ENCODE data around the gene S100A3. TPM values are rescaled to one million over a fixed set of nuclear protein-coding genes. Genes with fewer than 3 reads are reported as not detected.

S100A3 gene
- polyA plus RNA-seq, 2 of the 4 experiments (the other 2 are of a cell fraction), result 25.0 to 74.0 TPM

- Histone ChIP-seq H3K27ac (no peak overlapping the region), H3K4me2 (no peak overlapping the region), H3K9me3 (0 out of 3 replicates have a peak, but pooled peaks cover 4% of the 10 kb centered on the region), H3K4me3 (no peak overlapping the region), H3K4me1 (peaks cover 20% of the 10 kb centered on the region)
- DNase-seq (ENCODE audit: low read depth in 1 of 2, low spot score in 1 of 2) (no peak), FAIRE-seq (no peak), ATAC-seq (no peak)
- no peak for TF ChIP-seq MYC (IDR thresholded peaks at IDR 0.05; ENCODE audit: borderline replicate concordance, low read length)
- no peak for TF ChIP-seq NPAS2 (CRISPR knock-in tag; IDR thresholded peaks at IDR 0.05; ENCODE audit: borderline replicate concordance)
- CTCF ChIA-PET, result interaction anchor here (0.9 to 2.6 kb wide), 3 partner anchors 10 to 47 kb away, joined by 3 to 9 read pairs (median 3); no protein-coding TSS in a partner anchor
- POLR2A ChIA-PET, result interaction anchor here (0.7 to 1.5 kb wide), 3 partner anchors 8 to 49 kb away, joined by 3 to 5 read pairs (median 5); partner anchors contain the start of genes S100A2 and S100A4
- WGBS (ENCODE audit: missing lambda C conversion rate), result 93% methylated on average over 3 of the region's 3 CpGs
Measured at GRCh38 chr1:153557877-153558276, 8.8 kb upstream of the S100A3 start.

DNA sequence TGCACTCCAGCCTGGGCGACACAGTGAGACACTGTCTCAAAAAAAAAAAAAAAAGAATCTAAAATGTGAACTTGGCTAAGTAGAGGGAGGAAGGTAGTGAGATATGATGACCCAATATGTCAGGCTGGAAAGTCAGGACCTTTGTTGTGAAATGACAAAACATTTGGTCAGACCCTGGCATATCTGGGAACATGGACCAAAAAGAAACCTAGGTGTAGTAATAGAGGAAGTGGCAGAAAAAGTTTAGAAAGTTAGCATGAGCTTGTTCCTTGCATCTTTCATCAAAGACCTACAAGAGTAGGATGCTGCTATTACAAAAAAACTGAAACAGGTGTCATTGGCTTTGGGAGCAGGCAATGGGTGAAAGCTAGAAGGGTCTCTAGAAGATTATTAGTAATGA, 7.3 kb upstream of the S100A3 start:
- Histone ChIP-seq H3K4me2 (no peak overlapping the region), H3K9me3 (0 out of 3 replicates have a peak, but pooled peaks cover 4% of the 10 kb centered on the region), H3K4me1 (peaks cover 22% of the 10 kb centered on the region), H3K27ac (no peak overlapping the region), H3K4me3 (no peak overlapping the region)
- DNase-seq (ENCODE audit: low read depth in 1 of 2, low spot score in 1 of 2) (no peak), FAIRE-seq (no peak), ATAC-seq (no peak)
- ChIA-PET CTCF (interaction anchor here (0.6 to 3.4 kb wide), 7 partner anchors 11 to 204 kb away, joined by 3 to 19 read pairs (median 4); partner anchors contain the start of genes S100A13 and S100A4), POLR2A (no interaction called here)
- TF ChIP-seq ZC3H11A (IDR thresholded peaks at IDR 0.05) (no peak), ZNF302 (CRISPR knock-in tag; IDR thresholded peaks at IDR 0.05) (no peak), RNF2 (IDR thresholded peaks at IDR 0.05; ENCODE audit: borderline replicate concordance, low read depth) (no peak), BHLHE40 (IDR thresholded peaks at IDR 0.05; ENCODE audit: low read depth, low read length) (no peak), HOXB5 (CRISPR knock-in tag; IDR thresholded peaks at IDR 0.05) (no peak), MYC (IDR thresholded peaks at IDR 0.05; ENCODE audit: borderline replicate concordance, low read length) (no peak), HMGXB4 (CRISPR knock-in tag; IDR thresholded peaks at IDR 0.05; ENCODE audit: borderline replicate concordance) (no peak), TFCP2L1 (CRISPR knock-in tag; IDR thresholded peaks at IDR 0.05) (no peak), MAX (IDR thresholded peaks at IDR 0.05) (no peak), EP300 (IDR thresholded peaks at IDR 0.05) (no peak)
- TF ChIP-seq, protein P1, sequence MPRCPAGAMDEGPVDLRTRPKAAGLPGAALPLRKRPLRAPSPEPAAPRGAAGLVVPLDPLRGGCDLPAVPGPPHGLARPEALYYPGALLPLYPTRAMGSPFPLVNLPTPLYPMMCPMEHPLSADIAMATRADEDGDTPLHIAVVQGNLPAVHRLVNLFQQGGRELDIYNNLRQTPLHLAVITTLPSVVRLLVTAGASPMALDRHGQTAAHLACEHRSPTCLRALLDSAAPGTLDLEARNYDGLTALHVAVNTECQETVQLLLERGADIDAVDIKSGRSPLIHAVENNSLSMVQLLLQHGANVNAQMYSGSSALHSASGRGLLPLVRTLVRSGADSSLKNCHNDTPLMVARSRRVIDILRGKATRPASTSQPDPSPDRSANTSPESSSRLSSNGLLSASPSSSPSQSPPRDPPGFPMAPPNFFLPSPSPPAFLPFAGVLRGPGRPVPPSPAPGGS (IDR thresholded peaks at IDR 0.05), result no peak
- TF ChIP-seq, protein P2, sequence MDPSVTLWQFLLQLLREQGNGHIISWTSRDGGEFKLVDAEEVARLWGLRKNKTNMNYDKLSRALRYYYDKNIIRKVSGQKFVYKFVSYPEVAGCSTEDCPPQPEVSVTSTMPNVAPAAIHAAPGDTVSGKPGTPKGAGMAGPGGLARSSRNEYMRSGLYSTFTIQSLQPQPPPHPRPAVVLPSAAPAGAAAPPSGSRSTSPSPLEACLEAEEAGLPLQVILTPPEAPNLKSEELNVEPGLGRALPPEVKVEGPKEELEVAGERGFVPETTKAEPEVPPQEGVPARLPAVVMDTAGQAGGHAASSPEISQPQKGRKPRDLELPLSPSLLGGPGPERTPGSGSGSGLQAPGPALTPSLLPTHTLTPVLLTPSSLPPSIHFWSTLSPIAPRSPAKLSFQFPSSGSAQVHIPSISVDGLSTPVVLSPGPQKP (IDR thresholded peaks at IDR 0.05; ENCODE audit: low read depth, low read length), result no peak
- WGBS (ENCODE audit: missing lambda C conversion rate), result 86% methylated on average over 1 of the region's 1 CpG

DNA sequence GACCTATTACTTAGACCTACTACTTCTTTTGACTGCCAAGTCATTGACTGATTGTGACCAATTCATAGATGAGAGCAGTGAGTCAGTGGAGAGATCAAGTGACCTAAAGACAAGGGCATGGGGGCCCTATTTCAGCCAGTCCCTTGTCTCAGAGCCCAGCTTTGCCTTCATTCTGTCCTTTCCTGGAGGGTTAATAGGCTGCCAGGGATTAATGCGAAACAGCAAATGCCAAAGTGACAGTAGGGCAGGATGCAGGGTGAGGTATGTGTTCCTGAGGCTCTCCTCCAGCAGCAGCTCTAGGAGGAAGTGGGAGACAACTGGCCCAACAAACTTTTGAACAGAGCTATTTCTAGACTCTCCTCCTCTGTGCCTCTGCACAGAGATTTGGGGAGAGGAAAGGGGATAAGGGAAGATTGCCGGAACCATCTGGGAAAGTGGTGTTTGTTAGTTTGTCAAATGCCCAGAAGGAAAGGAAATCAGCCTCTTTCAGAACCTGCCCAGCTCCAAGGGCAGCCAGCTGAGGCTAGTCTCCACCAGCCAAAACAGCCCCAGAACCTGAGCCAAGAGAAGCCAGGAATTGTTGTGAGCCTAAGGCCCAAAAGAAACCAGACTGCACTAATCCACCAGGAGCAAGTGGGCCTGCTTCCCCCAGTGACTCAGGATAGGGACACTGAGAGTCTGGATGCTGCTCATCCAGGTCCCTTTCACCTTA, 4.9 kb upstream of the S100A3 start:
- Histone ChIP-seq H3K4me2 (no peak overlapping the region), H3K27ac (peak overlapping the region; percentile 42 to 97; a peak in 3 of 6 replicates), H3K4me3 (no peak overlapping the region), H3K4me1 (peaks cover 40% of the 10 kb centered on the region), H3K9me3 (0 out of 3 replicates have a peak, but pooled peaks cover 4% of the 10 kb centered on the region)
- ATAC-seq (no peak), DNase-seq (ENCODE audit: low read depth in 1 of 2, low spot score in 1 of 2) (no peak), FAIRE-seq (no peak)
- 91% methylated on average over 2 of the region's 2 CpGs for WGBS (ENCODE audit: missing lambda C conversion rate)
- POLR2A ChIA-PET, result interaction anchor here (1.2 kb wide), 1 partner anchor 12 kb away, joined by 3 read pairs; no protein-coding TSS in a partner anchor
- CTCF ChIA-PET, result interaction anchor here (0.7 to 16.2 kb wide), 8 partner anchors 9 to 202 kb away, joined by 3 to 141 read pairs (median 12); partner anchors contain the start of genes S100A2, S100A4 and S100A6
- TF ChIP-seq TP53 (CRISPR knock-in tag; IDR thresholded peaks at IDR 0.05) (no peak), GATA3 (IDR thresholded peaks at IDR 0.05; ENCODE audit: borderline replicate concordance) (no peak), NFE2L2 (conservative IDR thresholded peaks at IDR 0.05; ENCODE audit: low read length) (no peak), KDM1A (IDR thresholded peaks at IDR 0.05; ENCODE audit: low read depth) (no peak), NPAS2 (CRISPR knock-in tag; IDR thresholded peaks at IDR 0.05; ENCODE audit: borderline replicate concordance) (no peak), MYC (IDR thresholded peaks at IDR 0.05; ENCODE audit: borderline replicate concordance, low read length) (no peak), HEYL (CRISPR knock-in tag; IDR thresholded peaks at IDR 0.05) (no peak), REST (IDR thresholded peaks at IDR 0.05) (no peak)
- TF ChIP-seq, protein P1 (IDR thresholded peaks at IDR 0.05), result no peak
- TF ChIP-seq, protein P3, sequence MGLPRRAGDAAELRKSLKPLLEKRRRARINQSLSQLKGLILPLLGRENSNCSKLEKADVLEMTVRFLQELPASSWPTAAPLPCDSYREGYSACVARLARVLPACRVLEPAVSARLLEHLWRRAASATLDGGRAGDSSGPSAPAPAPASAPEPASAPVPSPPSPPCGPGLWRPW (IDR thresholded peaks at IDR 0.05), result no peak

All from A549 (cell line).